AG09319 (cell line): ENCODE results near the gene TSPAN5.
"Not testable (repeated sequence)": the region's sequence is repeated elsewhere in the genome, so short reads cannot be mapped to it uniquely, and the experiment has no call there.

ENCODE experiments used
- DNase-seq: peaks from one replicate; pipeline ENCODE4 v3.0.0-alpha.2; 2010; ENCODE audit warnings: low read depth; ENCODE audit errors: extremely low read depth
- CTCF ChIP-seq: IDR thresholded peaks from 2 replicates; pipeline ENCODE4 v1.5.1; 2011; ENCODE audit warnings: low read depth, mild to moderate bottlenecking, inconsistent platforms, low read length, moderate library complexity

TSPAN5 gene

GRCh38 chr4:98539741-98540140 is 118.7 kb downstream of the TSPAN5 start:
- DNase-seq, result no peak
- no peak for TF ChIP-seq CTCF

GRCh38 chr4:98539299-98539698 is 119.1 kb downstream of the TSPAN5 start:
- no peak for DNase-seq
- no peak for TF ChIP-seq CTCF

GRCh38 chr4:98536631-98537030 is 121.8 kb downstream of the TSPAN5 start:
- DNase-seq, result no peak
- TF ChIP-seq CTCF, result no peak

- not testable (repeated sequence) for DNase-seq
Measured at GRCh38 chr4:98534146-98534545, 124.3 kb downstream of the TSPAN5 start.

- TF ChIP-seq CTCF, result no peak
Measured at GRCh38 chr4:98530572-98530971, 127.8 kb downstream of the TSPAN5 start.

GRCh38 chr4:98529970-98530569 is 128.3 kb downstream of the TSPAN5 start:
- DNase-seq, result no peak
- no peak for TF ChIP-seq CTCF

More at GRCh38 chr4:98530572-98530971, 127.8 kb downstream of the TSPAN5 start:
- no peak for DNase-seq

- no peak for TF ChIP-seq CTCF
- DNase-seq, result no peak
Measured at GRCh38 chr4:98528882-98529281, 129.5 kb downstream of the TSPAN5 start.

GRCh38 chr4:98527534-98528269 is 130.7 kb downstream of the TSPAN5 start:
- TF ChIP-seq CTCF, result no peak
- no peak for DNase-seq
